GM19035 (cell line): Measurements from ENCODE around the gene CHID1.

Source experiments
- ATAC-seq: cut with Tn5 transposase; IDR thresholded peaks from one replicate; pipeline ENCODE4 v1.9.1; 2021; ENCODE audit not compliant: unreplicated experiment

Gene CHID1

GRCh38 chr11:933142-933851 lies 22.7 kb upstream of the CHID1 start:
- no peak for ATAC-seq

GRCh38 chr11:932435-932834 lies 21.8 kb upstream of the CHID1 start:
- ATAC-seq = no peak

- no peak for ATAC-seq
These were observed 20.8 kb upstream of the CHID1 start for GRCh38 chr11:931385-931784.

- no peak for ATAC-seq
These were observed 18.8 kb upstream of the CHID1 start for GRCh38 chr11:929405-929804.

GRCh38 chr11:928786-929185 lies 18.2 kb upstream of the CHID1 start:
- ATAC-seq = no peak

- ATAC-seq = no peak
These were observed 17.3 kb upstream of the CHID1 start for GRCh38 chr11:927871-928270.

- ATAC-seq = no peak
These were observed 15.8 kb upstream of the CHID1 start for GRCh38 chr11:926341-926916.

GRCh38 chr11:925496-926301 lies 15.1 kb upstream of the CHID1 start, which contains the start of gene AP2A2:
Gene AP2A2 (plus strand): TSS chr11:925870. CDS start chr11:926022, 152 bp downstream.
- peak; percentile 73 for ATAC-seq

GRCh38 chr11:925158-925495 lies 14.5 kb upstream of the CHID1 start:
- ATAC-seq = peak; percentile 8

GRCh38 chr11:924406-925157 lies 14.0 kb upstream of the CHID1 start:
- ATAC-seq = no peak

- ATAC-seq = no peak
These were observed 13.2 kb upstream of the CHID1 start for GRCh38 chr11:923691-924405.

GRCh38 chr11:921921-922678 lies 11.5 kb upstream of the CHID1 start:
- ATAC-seq = no peak

GRCh38 chr11:917426-917825 lies 6.8 kb upstream of the CHID1 start:
- ATAC-seq = no peak

GRCh38 chr11:914747-915501 lies 4.3 kb upstream of the CHID1 start:
- no peak for ATAC-seq

GRCh38 chr11:914204-914603 lies 3.6 kb upstream of the CHID1 start:
- ATAC-seq = no peak

- no peak for ATAC-seq
These were observed 2.4 kb upstream of the CHID1 start for GRCh38 chr11:913043-913442.

GRCh38 chr11:912266-912665 lies 1.7 kb upstream of the CHID1 start:
- no peak for ATAC-seq

- ATAC-seq = no peak
These were observed 1.2 kb upstream of the CHID1 start for GRCh38 chr11:911890-912219.
